ENCODE measurements around the gene GNL1. TPM values are rescaled to one million over a fixed set of nuclear protein-coding genes. Genes with fewer than 3 reads are reported as not detected.

The GNL1 gene
- total RNA-seq, 1 experiment from 2014 or later = 34.7 TPM

DNA sequence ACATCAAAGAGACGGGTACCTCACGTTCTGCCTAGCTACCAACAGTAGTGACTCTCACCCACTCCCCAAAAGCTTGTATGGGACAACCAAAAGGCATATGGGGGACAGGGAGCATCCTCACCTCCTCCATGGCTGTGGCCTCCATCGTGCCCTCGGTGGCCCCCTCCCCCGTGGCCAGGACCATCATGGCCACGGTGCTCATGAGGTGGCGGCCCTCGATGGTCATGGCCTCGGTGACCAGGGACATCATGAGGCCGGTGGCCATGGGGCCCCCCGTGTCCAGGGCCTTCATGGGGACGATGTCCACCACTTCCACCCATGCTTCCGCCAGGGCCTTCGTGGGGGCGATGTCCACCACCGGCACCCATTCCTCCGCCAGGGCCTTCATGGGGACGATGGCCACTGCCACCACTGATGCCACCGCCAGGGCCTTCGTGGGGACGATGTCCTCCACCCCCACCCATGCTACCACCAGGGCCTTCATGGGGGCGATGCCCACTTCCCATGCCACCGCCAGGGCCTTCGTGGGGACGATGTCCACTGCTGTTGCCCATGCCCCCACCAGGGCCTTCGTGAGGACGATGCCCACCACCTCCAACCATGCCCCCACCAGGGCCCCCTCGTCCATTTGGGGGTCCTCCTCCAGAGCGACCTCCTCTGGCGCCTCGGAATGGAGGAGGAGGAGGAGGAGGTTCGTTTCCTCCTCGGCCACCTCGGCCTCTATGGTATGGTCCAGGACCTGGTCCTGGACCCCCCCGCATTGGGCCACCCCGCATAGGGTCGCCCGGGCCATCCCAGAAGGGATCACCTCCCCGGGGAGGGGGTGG lies 45.7 kb upstream of the GNL1 start:
- ChIA-PET CTCF (no interaction called here), POLR2A (ENCODE audit: unreplicated experiment) (no interaction called here)
- no peaks in the 10 kb centered on the region for H3K27me3 ChIP-seq (ENCODE audit: low read length)
- no peaks in the 10 kb centered on the region for H3K79me2 ChIP-seq (ENCODE audit: low read length)
- H2AFZ ChIP-seq (ENCODE audit: low read length) = no peak overlapping the region
- DNase-seq = no peak
- TF ChIP-seq EZH2phosphoT487 (IDR thresholded peaks at IDR 0.05; ENCODE audit: borderline replicate concordance, low read length) (no peak), EZH2 (IDR thresholded peaks at IDR 0.05; ENCODE audit: low read length, unreplicated experiment) (no peak)
- TF ChIP-seq, protein P1, sequence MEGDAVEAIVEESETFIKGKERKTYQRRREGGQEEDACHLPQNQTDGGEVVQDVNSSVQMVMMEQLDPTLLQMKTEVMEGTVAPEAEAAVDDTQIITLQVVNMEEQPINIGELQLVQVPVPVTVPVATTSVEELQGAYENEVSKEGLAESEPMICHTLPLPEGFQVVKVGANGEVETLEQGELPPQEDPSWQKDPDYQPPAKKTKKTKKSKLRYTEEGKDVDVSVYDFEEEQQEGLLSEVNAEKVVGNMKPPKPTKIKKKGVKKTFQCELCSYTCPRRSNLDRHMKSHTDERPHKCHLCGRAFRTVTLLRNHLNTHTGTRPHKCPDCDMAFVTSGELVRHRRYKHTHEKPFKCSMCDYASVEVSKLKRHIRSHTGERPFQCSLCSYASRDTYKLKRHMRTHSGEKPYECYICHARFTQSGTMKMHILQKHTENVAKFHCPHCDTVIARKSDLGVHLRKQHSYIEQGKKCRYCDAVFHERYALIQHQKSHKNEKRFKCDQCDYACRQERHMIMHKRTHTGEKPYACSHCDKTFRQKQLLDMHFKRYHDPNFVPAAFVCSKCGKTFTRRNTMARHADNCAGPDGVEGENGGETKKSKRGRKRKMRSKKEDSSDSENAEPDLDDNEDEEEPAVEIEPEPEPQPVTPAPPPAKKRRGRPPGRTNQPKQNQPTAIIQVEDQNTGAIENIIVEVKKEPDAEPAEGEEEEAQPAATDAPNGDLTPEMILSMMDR (conservative IDR thresholded peaks at IDR 0.05; ENCODE audit: low read depth, low read length) = no peak
- H3K36me3 ChIP-seq (ENCODE audit: low read depth, low read length) = peaks cover 60% of the 10 kb centered on the region
- ATAC-seq = no peak
- no TSS peak for BruUV-seq (replicated peaks)
- no peak overlapping the region for H3K4me3 ChIP-seq (ENCODE audit: low read length)
- intact Hi-C loops (cut with micrococcal nuclease) = no loop called here
- no peaks in the 10 kb centered on the region for H4K20me1 ChIP-seq (ENCODE audit: low read length)
- H3F3A ChIP-seq (ENCODE audit: low read length, unreplicated experiment) = peaks cover 3% of the 10 kb centered on the region
- no peak overlapping the region for H3K4me2 ChIP-seq (ENCODE audit: low read length)
- H3K9ac ChIP-seq (ENCODE audit: low read length) = no peak overlapping the region
- no peaks in the 10 kb centered on the region for H3K9me3 ChIP-seq (ENCODE audit: low read length)
- H3K27ac ChIP-seq (ENCODE audit: low read length) = no peak overlapping the region
- no peaks in the 10 kb centered on the region for H3K4me1 ChIP-seq (ENCODE audit: insufficient read depth, low read length)
- no peaks in the 10 kb centered on the region for H3K9me2 ChIP-seq (replicated peaks; ENCODE audit: low read length)

DNA sequence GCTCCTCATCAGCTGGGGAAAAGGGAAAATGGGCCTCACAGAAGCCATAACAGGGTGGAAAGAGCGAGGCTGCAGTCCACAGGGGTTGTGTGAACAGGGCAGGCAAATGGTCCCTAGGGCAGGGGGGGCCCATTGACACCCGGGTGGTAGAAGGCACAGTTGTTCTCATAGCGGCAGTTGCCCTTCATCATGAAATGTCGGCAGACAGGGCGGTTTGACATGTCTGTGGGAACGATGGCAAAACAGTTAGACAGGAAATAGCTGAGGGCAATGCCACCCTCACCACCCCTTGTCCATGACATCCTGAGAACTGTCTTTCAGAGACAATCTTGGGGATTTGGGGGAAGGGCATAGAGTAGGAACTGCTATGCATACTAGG lies 45.1 kb upstream of the GNL1 start:
- ATAC-seq = no peak
- no peaks in the 10 kb centered on the region for H3K4me1 ChIP-seq (ENCODE audit: insufficient read depth, low read length)
- BruUV-seq (replicated peaks) = no TSS peak
- H3K36me3 ChIP-seq (ENCODE audit: low read depth, low read length) = peaks cover 54% of the 10 kb centered on the region
- no peaks in the 10 kb centered on the region for H4K20me1 ChIP-seq (ENCODE audit: low read length)
- H3K27me3 ChIP-seq (ENCODE audit: low read length) = no peaks in the 10 kb centered on the region
- no peak overlapping the region for H3K9ac ChIP-seq (ENCODE audit: low read length)
- CTCF ChIA-PET = no interaction called here
- H3K9me2 ChIP-seq (replicated peaks; ENCODE audit: low read length) = no peaks in the 10 kb centered on the region
- POLR2A ChIA-PET (ENCODE audit: unreplicated experiment) = no interaction called here
- H3K27ac ChIP-seq (ENCODE audit: low read length) = no peak overlapping the region
- no peak overlapping the region for H3K4me2 ChIP-seq (ENCODE audit: low read length)
- H3K9me3 ChIP-seq (ENCODE audit: low read length) = no peaks in the 10 kb centered on the region
- peaks cover 3% of the 10 kb centered on the region for H3F3A ChIP-seq (ENCODE audit: low read length, unreplicated experiment)
- no peak for DNase-seq
- no peak overlapping the region for H2AFZ ChIP-seq (ENCODE audit: low read length)
- H3K79me2 ChIP-seq (ENCODE audit: low read length) = no peaks in the 10 kb centered on the region
- TF ChIP-seq, protein P1 (conservative IDR thresholded peaks at IDR 0.05; ENCODE audit: low read depth, low read length) = no peak
- TF ChIP-seq EZH2 (IDR thresholded peaks at IDR 0.05; ENCODE audit: low read length, unreplicated experiment) (no peak), EZH2phosphoT487 (IDR thresholded peaks at IDR 0.05; ENCODE audit: borderline replicate concordance, low read length) (no peak)
- intact Hi-C loops (cut with micrococcal nuclease) = no loop called here
- no peak overlapping the region for H3K4me3 ChIP-seq (ENCODE audit: low read length)

DNA sequence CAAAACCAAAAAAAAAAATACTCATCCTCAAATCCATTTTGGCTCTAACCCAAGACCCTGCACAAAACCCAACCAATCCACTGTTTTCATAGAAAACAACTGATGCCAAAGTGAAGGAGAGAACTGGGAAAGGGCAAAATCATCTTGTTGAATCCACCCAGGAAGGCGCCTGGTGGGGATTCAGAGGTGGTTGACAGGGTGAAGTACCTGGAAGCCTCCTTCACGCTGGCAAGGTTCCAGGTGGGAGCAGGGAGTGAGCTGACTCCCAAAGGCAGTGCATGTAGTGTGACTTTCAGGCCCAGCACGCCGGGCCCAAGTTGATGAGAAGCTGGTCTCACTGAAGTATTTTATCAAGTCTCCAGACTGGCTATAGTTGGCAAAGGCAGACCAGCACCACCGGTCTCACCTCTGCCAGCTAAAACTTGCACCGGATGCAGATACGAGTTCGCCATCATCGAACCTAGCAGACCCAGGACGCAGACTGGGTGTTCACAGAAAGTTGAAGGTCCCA lies 44.2 kb upstream of the GNL1 start:
- H3K9ac ChIP-seq (ENCODE audit: low read length) = no peak overlapping the region
- H3K4me3 ChIP-seq (ENCODE audit: low read length) = no peak overlapping the region
- ChIA-PET POLR2A (ENCODE audit: unreplicated experiment) (interaction anchor here (0.6 kb wide), 1 partner anchor 12 kb away, joined by 3 read pairs; no protein-coding TSS in a partner anchor), CTCF (no interaction called here)
- no peaks in the 10 kb centered on the region for H3K4me1 ChIP-seq (ENCODE audit: insufficient read depth, low read length)
- H3F3A ChIP-seq (ENCODE audit: low read length, unreplicated experiment) = peaks cover 3% of the 10 kb centered on the region
- intact Hi-C loops (cut with micrococcal nuclease) = no loop called here
- no peaks in the 10 kb centered on the region for H3K27me3 ChIP-seq (ENCODE audit: low read length)
- TF ChIP-seq, protein P1 (conservative IDR thresholded peaks at IDR 0.05; ENCODE audit: low read depth, low read length) = no peak
- TF ChIP-seq EZH2 (IDR thresholded peaks at IDR 0.05; ENCODE audit: low read length, unreplicated experiment) (no peak), EZH2phosphoT487 (IDR thresholded peaks at IDR 0.05; ENCODE audit: borderline replicate concordance, low read length) (no peak)
- no peaks in the 10 kb centered on the region for H3K9me2 ChIP-seq (replicated peaks; ENCODE audit: low read length)
- H2AFZ ChIP-seq (ENCODE audit: low read length) = no peak overlapping the region
- no peak for ATAC-seq
- H3K36me3 ChIP-seq (ENCODE audit: low read depth, low read length) = peaks cover 47% of the 10 kb centered on the region
- H3K27ac ChIP-seq (ENCODE audit: low read length) = no peak overlapping the region
- H3K79me2 ChIP-seq (ENCODE audit: low read length) = no peaks in the 10 kb centered on the region
- H4K20me1 ChIP-seq (ENCODE audit: low read length) = no peaks in the 10 kb centered on the region
- no peaks in the 10 kb centered on the region for H3K9me3 ChIP-seq (ENCODE audit: low read length)
- DNase-seq = no peak
- TSS peak; percentile 2 for BruUV-seq (replicated peaks)
- H3K4me2 ChIP-seq (ENCODE audit: low read length) = no peak overlapping the region
